Heart right ventricle (tissue), 16 donors: ENCODE data around the gene EIF4E3. TPM values are rescaled to one million over a fixed set of nuclear protein-coding genes. Genes with fewer than 3 reads are reported as not detected.
A peak's percentile ranks its signal among the peaks of the same experiment; 100 is the strongest.

Experiments used
- ATAC-seq, 8 donors: fragments of 200-7000 bp; cut with Tn5 transposase; one replicate each; pipeline ENCODE4 v1.9.1; 2020; ENCODE audit warnings: mild to moderate bottlenecking in 8 of 8, moderate library complexity in 8 of 8, moderate number of reproducible peaks in 1 of 8
- DNase-seq, 2 donors: peaks; one replicate each; pipeline ENCODE4 v3.0.0-alpha.2; 2020
- H3K27ac ChIP-seq, 10 donors: fragments of 200-600 bp; sonication (generic) in 2 of 10; one replicate each; pipeline versions ENCODE4 v1.5.0 to v1.8.0; 2020 to 2022; ENCODE audit warnings: mild to moderate bottlenecking in 3 of 10
- H3K27me3 ChIP-seq, 7 donors: fragments of 200-600 bp; one replicate each; pipeline ENCODE4 v1.8.0; 2021 to 2022; ENCODE audit warnings: mild to moderate bottlenecking in 2 of 7
- H3K36me3 ChIP-seq, 9 donors: fragments of 200-600 bp; sonication (generic) in 1 of 9; one replicate each; pipeline versions ENCODE4 v1.5.0 to v1.8.0; 2020 to 2022; ENCODE audit warnings: mild to moderate bottlenecking in 2 of 9
- H3K4me1 ChIP-seq, 9 donors: fragments of 200-600 bp; sonication (generic) in 1 of 9; one replicate each; pipeline versions ENCODE4 v1.5.0 to v1.8.0; 2020 to 2022; ENCODE audit warnings: mild to moderate bottlenecking in 4 of 9
- H3K4me3 ChIP-seq, 10 donors: fragments of 200-600 bp; sonication (generic) in 2 of 10; one replicate each; pipeline versions ENCODE4 v1.5.0 to v1.8.0; 2020 to 2022; ENCODE audit warnings: mild to moderate bottlenecking in 7 of 10, moderate library complexity in 2 of 10
- H3K9me3 ChIP-seq, 11 donors: fragments of 200-600 bp in 10 of 11; sonication (generic) in 2 of 11; one replicate each; pipeline versions ENCODE4 v1.5.0 to v1.8.0; 2013 to 2022; ENCODE audit warnings: mild to moderate bottlenecking in 2 of 11, control low read depth in 1 of 11, moderate library complexity in 1 of 11
- WGBS, 2 donors: extraction: QIAGEN DNeasy Blood & Tissue Kit; methylation state at CpG; one replicate each; pipeline ENCODE4 v1.1.7; 2013; ENCODE audit warnings: inconsistent platforms in 1 of 2; 5-methylcytosine and 5-hydroxymethylcytosine counted together
- intact Hi-C, 10 donors: fragments of 100-400 bp; cut with DNase I; formaldehyde crosslinking; loops; one replicate each; pipeline versions ENCODE4 v1.11.1 to v1.14.2; 2022
- polyA plus RNA-seq, 2 donors: library from polyadenylated mRNA; stranded (reverse); fragments of 200-250 nt; gene quantifications; one replicate each; pipeline ENCODE4 v1.2.3, GENCODE V29; 2013
- total RNA-seq, 10 donors: library from RNA; stranded (reverse); fragmentation: NEBNext Ultra II Directional in 3 of 10; extraction: Animal tissue kit (Norgen Biotek cat#: 25700) in 3 of 10; gene quantifications; one replicate each; pipeline versions ENCODE4 v1.2.1 to v1.2.4, GENCODE V29; 2021 to 2023
- TF ChIP-seq, protein P1 (sequence below), 9 donors: fragments of 200-600 bp; sonication (generic) in 2 of 9; IDR thresholded peaks; one replicate each; pipeline versions ENCODE4 v1.5.0 to v1.8.0; 2021 to 2022; ENCODE audit warnings: antibody characterized with exemption in 9 of 9, mild to moderate bottlenecking in 5 of 9, moderate library complexity in 1 of 9
- donor health status: Arrhythmogenic right ventricular cardiomyopathy.
- donor health status: ischemic (EF 13 %, LVEDD 7.1; RV severe dilation, severe dysfunction).
- donor health status: healthy with polysubstance abuse.
- donor health status: DM: no; HTN: yes; CAD: no.
- donor health status: DM: no; HTN: no; CAD: no.
- donor health status: ischemic (EF 25% LVEDD 6.9; RV normal size, moderate dysfunction).
- donor health status: ischemic (EF 25% LVEDD 5.7; RV mildly dilated, moderate dysfunction).
- donor health status: healthy.
- donor health status: DM: yes; HTN: yes; CAD: no.
- donor health status: Ischemic cardiomyopathy.
- donor health status: ischemic (EF 35%, LVEDD 5.7; RV mildly dilated, moderate dysfunction).
- donor health status: nonischemic (EF 11% LVEDD 7.7; RV severe dilation, severe dysfunction).
- donor health status: DM: yes; HTN: yes; CAD: no.
- donor health status: PGD.
- donor health status: ischemic (EF 29% LVEDD 5.4; RV normal size, mild dysfunction).
- donor health status: nonischemic (EF 23%, LVEDD 6.1; RV moderate dilation, normal function).

Gene EIF4E3
- total and polyA plus RNA-seq, 12 donors = 12.9 to 58.1 (median 52.5) TPM

- no peaks in the 10 kb centered on the region for H3K9me3 ChIP-seq
- TF ChIP-seq, protein P1, sequence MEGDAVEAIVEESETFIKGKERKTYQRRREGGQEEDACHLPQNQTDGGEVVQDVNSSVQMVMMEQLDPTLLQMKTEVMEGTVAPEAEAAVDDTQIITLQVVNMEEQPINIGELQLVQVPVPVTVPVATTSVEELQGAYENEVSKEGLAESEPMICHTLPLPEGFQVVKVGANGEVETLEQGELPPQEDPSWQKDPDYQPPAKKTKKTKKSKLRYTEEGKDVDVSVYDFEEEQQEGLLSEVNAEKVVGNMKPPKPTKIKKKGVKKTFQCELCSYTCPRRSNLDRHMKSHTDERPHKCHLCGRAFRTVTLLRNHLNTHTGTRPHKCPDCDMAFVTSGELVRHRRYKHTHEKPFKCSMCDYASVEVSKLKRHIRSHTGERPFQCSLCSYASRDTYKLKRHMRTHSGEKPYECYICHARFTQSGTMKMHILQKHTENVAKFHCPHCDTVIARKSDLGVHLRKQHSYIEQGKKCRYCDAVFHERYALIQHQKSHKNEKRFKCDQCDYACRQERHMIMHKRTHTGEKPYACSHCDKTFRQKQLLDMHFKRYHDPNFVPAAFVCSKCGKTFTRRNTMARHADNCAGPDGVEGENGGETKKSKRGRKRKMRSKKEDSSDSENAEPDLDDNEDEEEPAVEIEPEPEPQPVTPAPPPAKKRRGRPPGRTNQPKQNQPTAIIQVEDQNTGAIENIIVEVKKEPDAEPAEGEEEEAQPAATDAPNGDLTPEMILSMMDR (IDR thresholded peaks at IDR 0.05) = no peak
- no peak for DNase-seq
- peaks cover 0 to 37% (median 17%) of the 10 kb centered on the region in 9 donors for H3K4me1 ChIP-seq
- no peak overlapping the region for H3K4me3 ChIP-seq
- no peaks in the 10 kb centered on the region for H3K27me3 ChIP-seq
- 25 to 26% methylated on average over 4 of the region's 4 CpGs for WGBS, 2 donors
- peaks cover 0 to 68% (median 0%) of the 10 kb centered on the region in 9 donors for H3K36me3 ChIP-seq
- intact Hi-C loops = no loop called here
- peak overlapping the region in 1 of 10 donors; percentile 28 for H3K27ac ChIP-seq
- ATAC-seq = peak in 7 of 8 donors; percentile 24 to 63 (median 42)
Observed at GRCh38 chr3:71690341-71690841, 34.8 kb downstream of the EIF4E3 start.

DNA sequence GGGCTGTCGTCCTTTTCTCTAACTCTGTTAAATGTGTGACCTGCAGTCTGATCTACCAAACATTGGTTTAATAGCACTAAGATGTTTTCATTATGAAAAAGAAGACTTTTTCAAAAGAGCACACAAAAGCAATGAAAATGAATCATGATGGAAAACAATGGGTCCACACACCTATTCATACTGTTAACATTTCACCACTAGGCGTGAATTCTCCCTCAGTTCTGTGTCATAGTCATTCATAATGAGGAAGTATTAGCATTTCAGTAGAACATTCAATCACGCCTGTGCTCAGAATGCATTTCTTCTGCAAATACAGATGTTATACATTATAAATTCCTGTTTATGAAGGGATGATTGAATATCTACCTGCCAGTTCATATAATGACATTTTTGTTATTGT is 35.9 kb downstream of the EIF4E3 start:
- no peak overlapping the region for H3K4me3 ChIP-seq
- H3K4me1 ChIP-seq = peaks cover 0 to 36% (median 23%) of the 10 kb centered on the region in 9 donors
- no peak overlapping the region for H3K27ac ChIP-seq
- TF ChIP-seq, protein P1 (IDR thresholded peaks at IDR 0.05) = no peak
- WGBS, 2 donors = 93 to 97% methylated on average over 3 of the region's 3 CpGs
- no peaks in the 10 kb centered on the region for H3K9me3 ChIP-seq
- ATAC-seq (no peak), DNase-seq (no peak)
- no peaks in the 10 kb centered on the region for H3K27me3 ChIP-seq
- H3K36me3 ChIP-seq = peaks cover 0 to 72% (median 0%) of the 10 kb centered on the region in 9 donors
- intact Hi-C loops = no loop called here

GRCh38 chr3:71688121-71688520 is 37.1 kb downstream of the EIF4E3 start:
- no peak for DNase-seq
- H3K27ac ChIP-seq = no peak overlapping the region
- H3K9me3 ChIP-seq = no peaks in the 10 kb centered on the region
- peaks cover 0 to 74% (median 0%) of the 10 kb centered on the region in 9 donors for H3K36me3 ChIP-seq
- TF ChIP-seq, protein P1 (IDR thresholded peaks at IDR 0.05) = no peak
- intact Hi-C loops = no loop called here
- H3K4me3 ChIP-seq = no peak overlapping the region
- H3K27me3 ChIP-seq = no peaks in the 10 kb centered on the region
- WGBS, 2 donors = 93 to 97% methylated on average over 1 of the region's 1 CpG
- H3K4me1 ChIP-seq = peaks cover 0 to 35% (median 23%) of the 10 kb centered on the region in 9 donors
- no peak for ATAC-seq

- TF ChIP-seq, protein P1 (IDR thresholded peaks at IDR 0.05) = no peak
- Histone ChIP-seq H3K9me3 (no peaks in the 10 kb centered on the region), H3K27me3 (no peaks in the 10 kb centered on the region), H3K4me3 (no peak overlapping the region), H3K4me1 (peaks cover 0 to 44% (median 19%) of the 10 kb centered on the region in 9 donors), H3K36me3 (peaks cover 0 to 65% (median 0%) of the 10 kb centered on the region in 9 donors), H3K27ac (no peak overlapping the region)
- ATAC-seq = no peak
- WGBS, 2 donors = 94 to 97% methylated on average over 7 of the region's 7 CpGs
- intact Hi-C loops = no loop called here
- no peak for DNase-seq
Observed at GRCh38 chr3:71685686-71686085, 39.5 kb downstream of the EIF4E3 start.
